ENCODE results near the gene KCTD1.

Gene KCTD1

DNA sequence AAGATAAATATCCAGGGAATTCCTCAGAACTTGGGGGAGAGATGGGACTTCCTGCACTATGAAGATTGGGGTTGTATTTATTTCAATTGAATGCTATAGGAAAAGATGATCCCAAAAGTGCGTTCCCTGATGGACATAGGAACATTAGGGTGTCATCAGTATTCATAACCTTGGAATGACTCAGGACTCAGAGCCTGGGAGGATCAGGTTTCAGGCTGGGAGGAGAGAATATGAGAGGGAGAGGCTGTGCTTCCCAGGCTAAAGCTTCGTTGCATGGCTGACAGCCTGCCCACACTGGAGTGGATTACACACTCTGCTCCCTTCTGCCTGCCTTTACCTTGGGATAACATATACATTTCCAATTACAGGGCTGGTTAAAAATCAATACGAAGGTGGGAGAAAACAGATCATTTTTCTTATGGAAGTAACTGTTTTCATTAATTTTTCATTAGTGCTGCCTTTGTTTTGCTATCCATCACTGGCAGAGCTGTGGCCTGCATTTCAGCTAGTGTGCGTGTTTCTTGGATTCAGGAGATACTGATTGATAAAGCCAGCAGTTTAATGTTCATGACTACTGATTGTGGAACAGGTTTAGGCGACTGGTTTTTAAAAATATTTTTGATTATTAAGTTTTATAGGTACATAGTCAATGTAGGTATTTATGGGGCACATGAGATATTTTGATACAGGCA is 118.7 kb downstream of the KCTD1 start:
- H3K36me3 ChIP-seq (ENCODE audit: control insufficient read depth, insufficient read depth, low read length) = no peaks in the 10 kb centered on the region
- DNase-seq (ENCODE audit: extremely low read depth, insufficient read length) = no peak
- TF ChIP-seq, protein P1, sequence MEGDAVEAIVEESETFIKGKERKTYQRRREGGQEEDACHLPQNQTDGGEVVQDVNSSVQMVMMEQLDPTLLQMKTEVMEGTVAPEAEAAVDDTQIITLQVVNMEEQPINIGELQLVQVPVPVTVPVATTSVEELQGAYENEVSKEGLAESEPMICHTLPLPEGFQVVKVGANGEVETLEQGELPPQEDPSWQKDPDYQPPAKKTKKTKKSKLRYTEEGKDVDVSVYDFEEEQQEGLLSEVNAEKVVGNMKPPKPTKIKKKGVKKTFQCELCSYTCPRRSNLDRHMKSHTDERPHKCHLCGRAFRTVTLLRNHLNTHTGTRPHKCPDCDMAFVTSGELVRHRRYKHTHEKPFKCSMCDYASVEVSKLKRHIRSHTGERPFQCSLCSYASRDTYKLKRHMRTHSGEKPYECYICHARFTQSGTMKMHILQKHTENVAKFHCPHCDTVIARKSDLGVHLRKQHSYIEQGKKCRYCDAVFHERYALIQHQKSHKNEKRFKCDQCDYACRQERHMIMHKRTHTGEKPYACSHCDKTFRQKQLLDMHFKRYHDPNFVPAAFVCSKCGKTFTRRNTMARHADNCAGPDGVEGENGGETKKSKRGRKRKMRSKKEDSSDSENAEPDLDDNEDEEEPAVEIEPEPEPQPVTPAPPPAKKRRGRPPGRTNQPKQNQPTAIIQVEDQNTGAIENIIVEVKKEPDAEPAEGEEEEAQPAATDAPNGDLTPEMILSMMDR (IDR thresholded peaks at IDR 0.05; ENCODE audit: insufficient read depth, low read length, poor library complexity, severe bottlenecking) = no peak
- H3K4me3 ChIP-seq (replicated peaks; ENCODE audit: low read depth, low read length) = no peak overlapping the region
- no peaks in the 10 kb centered on the region for H3K27me3 ChIP-seq (replicated peaks; ENCODE audit: control insufficient read depth, insufficient read depth, low read length)

DNA sequence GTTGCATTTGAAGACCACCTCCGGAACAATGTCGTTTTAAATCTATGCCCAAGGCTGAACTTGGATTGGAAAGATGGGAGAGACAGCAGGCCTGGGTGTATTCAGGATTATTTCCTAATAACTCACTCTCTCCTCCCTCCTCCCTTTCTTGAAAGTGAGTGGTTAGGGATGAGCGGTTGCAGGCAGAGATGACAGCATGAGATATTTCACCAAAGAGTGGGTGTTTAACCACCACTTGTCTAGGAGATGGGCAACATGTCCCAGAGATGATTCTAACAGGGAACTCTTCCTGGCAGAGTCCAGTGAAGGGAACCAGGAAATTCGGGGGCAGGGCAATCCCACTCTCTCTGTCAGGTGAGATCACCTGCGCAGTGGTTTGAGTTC is 123.2 kb downstream of the KCTD1 start:
- no peak for DNase-seq (ENCODE audit: extremely low read depth, insufficient read length)
- TF ChIP-seq, protein P1 (IDR thresholded peaks at IDR 0.05; ENCODE audit: insufficient read depth, low read length, poor library complexity, severe bottlenecking) = no peak
- no peaks in the 10 kb centered on the region for H3K27me3 ChIP-seq (replicated peaks; ENCODE audit: control insufficient read depth, insufficient read depth, low read length)
- H3K36me3 ChIP-seq (ENCODE audit: control insufficient read depth, insufficient read depth, low read length) = no peaks in the 10 kb centered on the region
- H3K4me3 ChIP-seq (replicated peaks; ENCODE audit: low read depth, low read length) = no peak overlapping the region

DNA sequence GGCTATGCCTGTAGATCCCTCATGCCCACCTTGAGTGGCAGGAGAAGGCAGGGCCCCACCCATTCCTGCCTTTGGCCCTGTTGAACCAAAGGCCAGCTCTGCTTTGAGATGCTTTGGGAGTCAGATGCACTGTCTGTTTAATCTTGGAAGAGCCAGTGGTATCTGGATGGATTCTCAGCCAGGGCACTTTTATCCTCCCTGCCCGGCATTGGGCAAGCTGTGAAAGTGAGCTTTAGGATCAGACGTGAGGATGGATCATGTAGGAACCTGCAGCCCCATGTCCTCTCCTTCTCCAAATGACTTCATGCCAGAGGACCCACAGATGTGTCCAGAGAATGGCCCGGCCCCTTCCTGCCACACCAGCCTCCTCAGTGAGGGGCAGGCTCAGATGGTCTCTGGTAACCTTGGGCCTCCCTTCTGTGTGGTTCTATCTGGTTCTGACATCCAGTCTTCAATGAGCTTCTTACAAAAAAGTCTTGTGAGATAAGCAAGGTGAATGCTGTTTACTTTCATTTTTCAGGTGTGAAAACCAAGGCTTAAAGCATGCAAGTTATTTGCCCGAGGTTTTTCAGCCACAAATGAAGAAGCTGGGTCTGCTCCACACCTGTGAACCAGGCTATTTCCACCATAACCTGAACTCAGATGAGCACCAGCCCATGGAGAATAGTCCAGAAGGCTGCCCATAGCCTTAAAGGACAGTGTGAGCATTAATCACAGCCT is 123.8 kb downstream of the KCTD1 start:
- no peak overlapping the region for H3K4me3 ChIP-seq (replicated peaks; ENCODE audit: low read depth, low read length)
- H3K36me3 ChIP-seq (ENCODE audit: control insufficient read depth, insufficient read depth, low read length) = no peaks in the 10 kb centered on the region
- TF ChIP-seq, protein P1 (IDR thresholded peaks at IDR 0.05; ENCODE audit: insufficient read depth, low read length, poor library complexity, severe bottlenecking) = no peak
- no peaks in the 10 kb centered on the region for H3K27me3 ChIP-seq (replicated peaks; ENCODE audit: control insufficient read depth, insufficient read depth, low read length)
- no peak for DNase-seq (ENCODE audit: extremely low read depth, insufficient read length)

DNA sequence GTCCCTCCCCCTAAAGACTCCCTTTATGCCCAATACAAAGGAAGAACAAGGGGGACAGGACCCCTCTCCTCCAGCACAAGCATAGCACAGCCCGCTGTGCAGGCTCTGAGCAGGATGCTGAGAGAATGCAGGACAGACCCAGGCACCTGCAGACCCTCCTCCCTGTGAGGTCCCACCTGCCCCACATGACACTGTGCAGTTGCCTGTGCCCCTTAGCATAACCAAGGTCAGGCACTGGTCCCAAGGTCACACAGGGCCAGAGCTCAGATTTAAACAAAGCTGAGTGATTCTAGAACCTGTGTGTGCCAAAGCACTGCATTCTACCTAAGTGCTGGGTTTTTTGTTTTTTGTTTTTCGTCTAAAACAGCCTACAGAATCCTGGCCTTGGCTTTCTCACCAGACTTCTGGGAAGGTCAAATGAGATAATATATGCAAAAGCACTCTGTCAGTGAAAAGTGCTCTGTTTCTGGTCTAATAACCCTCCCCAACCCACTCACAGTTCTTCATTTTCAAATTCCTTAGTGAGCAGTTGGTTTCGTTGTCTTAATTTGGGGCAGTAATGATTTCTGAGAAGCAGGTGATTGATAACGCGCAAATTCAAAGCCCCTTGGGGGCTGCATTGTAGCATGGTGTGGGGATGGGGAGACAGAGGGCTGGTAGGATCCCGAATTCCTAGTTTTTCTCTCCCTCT is 125.7 kb downstream of the KCTD1 start:
- DNase-seq (ENCODE audit: extremely low read depth, insufficient read length) = no peak
- TF ChIP-seq, protein P1 (IDR thresholded peaks at IDR 0.05; ENCODE audit: insufficient read depth, low read length, poor library complexity, severe bottlenecking) = no peak
- H3K27me3 ChIP-seq (replicated peaks; ENCODE audit: control insufficient read depth, insufficient read depth, low read length) = no peaks in the 10 kb centered on the region

DNA sequence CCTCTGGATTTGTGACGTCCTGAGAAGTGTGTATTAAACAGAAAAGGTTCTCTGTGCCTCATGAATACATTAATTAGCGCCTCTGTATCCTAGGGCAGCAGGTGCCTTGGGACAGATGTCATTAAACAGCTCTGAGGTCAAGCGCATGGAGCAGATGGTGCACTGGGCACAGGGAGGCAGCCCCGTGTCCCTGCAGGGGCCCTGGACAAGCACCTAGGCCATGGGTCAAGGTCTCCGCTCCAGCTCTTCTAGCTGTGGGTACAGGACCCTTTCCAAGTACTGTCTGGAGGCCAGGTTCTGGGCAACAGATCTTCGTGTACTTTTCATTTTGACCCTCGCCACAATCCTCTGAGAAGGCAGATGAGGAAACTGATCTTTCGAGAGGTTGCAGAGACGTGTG is 126.4 kb downstream of the KCTD1 start:
- TF ChIP-seq, protein P1 (IDR thresholded peaks at IDR 0.05; ENCODE audit: insufficient read depth, low read length, poor library complexity, severe bottlenecking) = no peak
- Histone ChIP-seq H3K36me3 (ENCODE audit: control insufficient read depth, insufficient read depth, low read length) (no peaks in the 10 kb centered on the region), H3K27me3 (replicated peaks; ENCODE audit: control insufficient read depth, insufficient read depth, low read length) (no peaks in the 10 kb centered on the region), H3K4me3 (replicated peaks; ENCODE audit: low read depth, low read length) (no peak overlapping the region)
- DNase-seq (ENCODE audit: extremely low read depth, insufficient read length) = no peak

More for the DNA sequence above, 125.7 kb downstream of the KCTD1 start:
- H3K36me3 ChIP-seq (ENCODE audit: control insufficient read depth, insufficient read depth, low read length) = no peaks in the 10 kb centered on the region
- H3K4me3 ChIP-seq (replicated peaks; ENCODE audit: low read depth, low read length) = no peak overlapping the region
